Fibroblast of skin of back (primary cell): ENCODE data around the gene TSSK6.

Experiments used
- DNase-seq: peaks from one replicate; pipeline ENCODE4 v3.0.0-alpha.2; 2013

The TSSK6 gene

DNA sequence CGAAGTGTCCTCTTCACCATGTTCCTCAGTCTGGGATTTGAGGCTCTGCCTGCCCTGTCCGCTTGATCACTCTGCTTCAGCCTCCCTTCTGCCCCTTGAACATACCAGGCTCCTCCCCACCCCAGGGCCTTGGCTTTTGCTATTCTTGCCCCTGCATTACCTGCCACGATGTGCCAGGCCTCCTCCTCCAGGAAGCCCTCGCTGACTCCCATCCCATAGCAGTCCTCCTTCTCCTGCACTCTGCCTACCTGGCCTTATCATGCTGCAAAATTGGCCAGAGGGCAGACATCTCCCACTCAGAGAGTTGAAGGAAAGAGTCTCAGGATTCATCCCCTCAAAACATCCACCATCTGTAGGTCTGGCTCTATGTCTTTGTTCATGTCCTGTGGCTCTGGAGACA, 15.5 kb upstream of the TSSK6 start:
- DNase-seq = no peak

DNA sequence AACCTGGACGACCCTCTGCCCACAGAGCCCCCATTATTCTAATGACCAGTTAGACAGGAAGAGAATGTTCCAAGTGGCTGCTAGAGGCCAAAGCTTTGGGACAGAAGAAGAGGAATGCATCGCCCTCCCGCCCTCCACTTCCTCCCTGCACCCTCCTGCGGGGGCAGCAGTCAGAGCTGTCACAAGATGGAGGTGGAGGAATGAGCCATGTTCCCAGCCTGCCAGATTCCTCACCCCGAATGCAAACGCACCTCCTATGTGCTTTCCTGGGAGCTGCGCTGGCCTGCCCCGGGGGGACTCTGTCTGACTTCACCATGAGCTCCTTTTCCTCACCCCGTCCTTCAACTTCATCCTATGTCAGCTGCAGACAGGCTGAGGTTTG, 15.1 kb upstream of the TSSK6 start:
- DNase-seq = no peak

- no peak for DNase-seq
These were observed 14.6 kb upstream of the TSSK6 start for GRCh38 chr19:19529783-19530422.

DNA sequence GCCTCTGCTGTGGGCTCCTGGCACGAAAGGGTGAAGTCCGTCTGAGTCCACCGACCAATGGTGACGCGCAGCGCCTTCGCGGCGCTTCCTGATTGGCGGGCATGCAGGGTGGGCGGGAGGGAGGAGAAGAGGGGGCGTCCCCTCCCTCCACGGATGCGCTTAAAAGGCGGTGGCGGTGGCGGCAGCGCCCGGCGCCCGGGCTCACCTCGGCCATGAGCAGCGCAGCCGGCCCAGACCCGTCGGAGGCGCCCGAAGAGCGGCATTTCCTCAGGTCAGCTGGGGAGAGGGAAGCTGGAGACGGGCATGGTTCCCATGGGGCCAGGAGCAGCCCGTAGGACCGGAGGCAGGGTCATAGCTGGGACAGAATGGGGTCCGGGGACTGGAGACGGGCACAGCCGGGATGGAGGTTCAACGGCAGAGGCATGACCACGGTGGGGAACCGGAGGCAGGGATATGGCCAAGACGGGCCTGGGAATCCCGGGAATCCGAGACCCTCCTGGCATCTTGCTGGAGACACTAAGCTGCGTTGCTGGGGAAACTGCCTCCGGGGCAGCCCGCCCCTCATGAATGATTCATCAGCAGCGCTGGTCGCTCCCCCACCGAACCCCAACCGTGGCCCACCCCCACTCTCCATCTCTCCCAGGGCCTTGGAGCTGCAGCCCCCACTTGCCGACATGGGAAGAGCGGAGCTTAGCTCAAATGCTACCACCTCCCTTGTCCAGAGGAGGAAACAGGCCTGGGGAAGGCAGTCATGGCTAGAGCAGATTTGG, 13.6 kb upstream of the TSSK6 start, which contains the start of gene YJEFN3:
Gene YJEFN3 (plus strand): TSS at position 191 of the 770 bp plus-strand sequence. CDS start 22 bp downstream, at position 213.
- DNase-seq = peak; percentile 37

DNA sequence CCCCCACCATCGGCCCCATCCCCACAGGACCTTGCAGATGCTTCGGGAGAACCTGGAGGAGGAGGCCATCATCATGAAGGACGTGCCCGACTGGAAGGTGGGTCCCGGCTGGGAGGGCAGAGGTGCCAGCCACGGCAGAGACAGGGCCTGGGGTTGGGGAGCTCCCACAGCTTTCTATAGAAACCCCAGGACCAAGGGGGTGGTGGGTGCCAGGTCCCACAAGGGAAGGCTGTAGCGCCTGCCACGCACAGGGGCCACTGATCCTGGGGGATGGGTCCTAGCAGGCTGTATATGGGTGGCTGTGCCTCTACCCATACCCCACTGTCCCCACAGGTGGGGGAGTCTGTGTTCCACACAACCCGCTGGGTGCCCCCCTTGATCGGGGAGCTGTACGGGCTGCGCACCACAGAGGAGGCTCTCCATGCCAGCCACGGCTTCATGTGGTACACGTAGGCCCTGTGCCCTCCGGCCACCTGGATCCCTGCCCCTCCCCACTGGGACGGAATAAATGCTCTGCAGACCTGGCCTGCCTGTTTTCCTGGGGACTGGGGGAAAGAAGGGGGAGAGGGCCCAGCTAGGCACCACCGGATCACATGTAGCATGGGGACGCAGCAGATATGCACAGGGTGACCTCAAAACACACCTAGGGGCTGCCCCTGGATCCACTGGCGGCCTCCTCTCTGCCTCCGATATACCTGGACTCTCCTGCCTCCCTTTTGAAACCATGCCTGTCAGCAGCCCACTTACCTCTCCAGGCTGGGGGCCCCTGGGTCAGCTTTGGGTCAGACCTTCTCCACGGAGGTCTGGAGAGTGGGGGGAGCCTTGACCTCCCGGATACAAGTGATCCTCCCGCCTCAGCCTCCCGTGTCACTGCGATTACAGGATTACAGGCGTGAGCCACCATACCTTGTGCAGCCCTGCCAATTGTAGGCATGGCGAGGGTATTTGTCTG, 12.6 kb upstream of the TSSK6 start:
- DNase-seq = no peak

GRCh38 chr19:19527371-19527656, 12.0 kb upstream of the TSSK6 start:
- DNase-seq = no peak

DNA sequence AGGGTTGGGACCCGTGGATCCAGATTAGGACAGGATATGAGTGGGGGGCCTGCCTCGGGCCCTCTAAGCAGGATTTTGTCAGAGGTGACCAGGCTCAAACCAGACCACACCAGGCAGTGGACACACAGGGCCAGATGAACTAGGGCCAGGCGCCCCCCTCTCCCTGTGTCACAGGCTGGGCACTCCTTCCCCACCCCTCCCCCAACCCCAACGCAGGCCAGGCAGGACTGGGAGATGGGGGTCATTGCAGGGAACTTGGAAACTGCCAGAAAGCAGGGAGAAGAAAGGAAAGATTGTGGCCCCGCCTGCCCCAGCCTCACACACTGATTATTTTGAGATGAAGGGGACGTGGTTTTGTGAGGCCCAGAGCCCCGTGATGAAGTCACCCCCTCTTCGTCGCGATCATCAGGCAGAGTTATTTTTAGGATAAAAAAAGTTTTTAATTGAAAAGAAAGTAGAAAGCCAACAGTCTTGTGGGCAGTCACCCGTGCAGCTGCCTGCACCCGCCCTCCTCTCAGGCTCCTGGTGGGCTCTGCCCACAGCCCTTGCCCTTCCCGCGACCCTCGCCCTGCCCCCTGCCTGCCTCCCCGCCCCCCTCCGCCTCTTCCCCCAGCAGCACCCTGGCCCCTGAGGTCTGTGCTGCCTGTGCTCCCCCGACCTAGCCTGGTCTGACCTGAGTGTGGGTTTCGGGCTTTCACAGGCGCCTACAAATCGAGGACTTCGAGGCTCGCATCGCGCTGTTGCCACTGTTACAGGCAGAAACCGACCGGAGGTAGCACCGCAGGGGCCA, 11.4 kb upstream of the TSSK6 start:
- no peak for DNase-seq

DNA sequence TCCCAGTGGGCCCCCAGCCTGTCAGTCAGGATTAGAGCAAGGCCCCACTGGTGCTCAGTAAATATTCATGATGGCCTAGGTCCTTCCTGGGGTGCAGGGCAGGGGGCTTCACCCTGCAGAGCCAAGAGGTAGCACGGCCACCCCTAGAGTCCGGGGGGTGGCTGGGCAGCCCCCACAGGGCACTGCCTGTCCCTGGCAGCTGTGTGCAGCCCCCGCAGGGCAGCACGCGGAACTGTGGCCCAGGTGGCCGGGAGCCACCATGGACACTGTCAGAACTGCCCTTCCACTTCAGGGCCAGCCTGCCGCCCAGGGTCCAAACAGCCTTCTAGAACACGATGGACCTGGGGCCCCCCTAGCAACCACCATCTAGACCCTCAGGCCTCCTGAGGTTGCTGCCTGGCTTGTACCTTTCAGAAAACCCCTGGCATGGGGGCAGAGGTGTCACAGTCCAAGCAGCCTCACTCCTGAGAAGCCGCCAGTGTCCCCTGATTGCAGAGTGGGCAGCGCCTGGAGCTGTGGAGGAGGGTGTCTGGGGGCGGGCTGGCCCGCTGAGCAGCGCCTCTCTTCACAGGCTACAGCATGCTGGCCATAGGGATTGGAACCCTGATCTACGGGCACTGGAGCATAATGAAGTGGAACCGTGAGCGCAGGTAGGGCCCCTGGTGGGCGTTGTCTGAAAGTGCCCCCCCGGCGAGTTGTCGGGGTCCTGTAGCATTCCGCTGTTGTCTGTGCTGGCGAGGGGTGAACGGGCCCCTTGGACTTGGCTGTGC, 10.4 kb upstream of the TSSK6 start:
- DNase-seq = no peak

- no peak for DNase-seq
These were observed 8.7 kb upstream of the TSSK6 start for GRCh38 chr19:19524053-19524452.

- DNase-seq = no peak
These were observed 7.8 kb upstream of the TSSK6 start for GRCh38 chr19:19523177-19523576.

- no peak for DNase-seq
These were observed 5.6 kb upstream of the TSSK6 start for GRCh38 chr19:19520989-19521388.

DNA sequence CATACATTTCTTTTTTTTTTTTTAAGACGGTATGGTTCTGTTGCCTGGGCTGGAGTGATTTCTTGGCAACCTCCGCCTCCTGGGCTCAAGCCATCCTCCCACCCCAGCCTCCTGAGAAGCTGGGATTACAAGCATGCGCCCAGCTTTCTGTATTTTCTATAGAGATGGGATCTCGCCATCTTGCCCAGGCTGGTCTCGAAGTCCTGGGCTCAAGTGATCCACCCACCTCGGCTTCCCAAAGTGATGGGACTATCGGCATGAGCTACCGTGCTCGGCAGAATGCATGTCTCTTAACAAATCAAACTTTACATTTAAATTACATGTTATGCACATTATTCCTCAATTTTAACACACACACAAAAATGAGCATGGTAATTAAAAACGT, 1.9 kb upstream of the TSSK6 start:
- no peak for DNase-seq

DNA sequence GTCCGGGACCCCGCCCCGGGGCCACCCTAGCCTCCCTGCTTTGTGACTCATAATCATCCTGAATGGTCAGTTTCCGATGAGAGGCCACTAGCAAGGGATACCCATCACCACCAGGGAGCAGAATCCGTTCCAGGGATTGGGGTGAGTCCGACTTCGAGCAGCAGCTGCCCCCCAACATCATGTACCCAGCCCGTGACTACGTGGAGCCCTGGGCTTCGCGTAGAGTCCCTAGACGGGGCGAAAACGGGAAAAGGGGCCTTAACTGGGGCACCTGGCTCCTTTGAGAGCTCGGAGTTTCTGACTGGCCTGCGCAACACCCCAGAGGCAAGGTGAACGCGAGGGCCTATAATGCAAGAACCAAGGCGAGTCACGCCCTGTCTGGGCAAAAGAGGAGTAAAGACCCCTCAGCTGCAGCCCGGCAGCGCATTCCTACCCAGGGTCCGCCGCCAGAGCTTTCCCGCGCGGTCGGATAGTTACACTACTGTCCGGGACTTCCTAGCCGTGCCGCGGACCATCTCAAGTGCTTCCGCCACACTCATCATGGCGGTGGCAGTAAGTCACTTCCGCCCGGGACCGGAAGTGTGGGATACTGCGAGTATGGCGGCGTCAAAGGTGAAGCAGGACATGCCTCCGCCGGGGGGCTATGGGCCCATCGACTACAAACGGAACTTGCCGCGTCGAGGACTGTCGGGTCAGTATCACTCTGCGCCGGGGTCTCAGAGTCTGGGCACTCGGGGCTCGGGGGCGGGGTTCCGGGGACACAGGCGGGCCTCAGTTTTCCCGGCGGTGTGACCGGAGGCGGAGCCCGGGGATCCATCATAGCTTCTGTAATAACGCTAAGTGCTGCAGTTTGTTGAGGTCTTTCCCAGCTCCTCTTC, 533 bp upstream of the TSSK6 start, which contains the start of gene NDUFA13:
Gene NDUFA13 (plus strand): TSS at position 584 of the 878 bp plus-strand sequence. CDS start 14 bp downstream, at position 598.
- peak; percentile 93 for DNase-seq

DNA sequence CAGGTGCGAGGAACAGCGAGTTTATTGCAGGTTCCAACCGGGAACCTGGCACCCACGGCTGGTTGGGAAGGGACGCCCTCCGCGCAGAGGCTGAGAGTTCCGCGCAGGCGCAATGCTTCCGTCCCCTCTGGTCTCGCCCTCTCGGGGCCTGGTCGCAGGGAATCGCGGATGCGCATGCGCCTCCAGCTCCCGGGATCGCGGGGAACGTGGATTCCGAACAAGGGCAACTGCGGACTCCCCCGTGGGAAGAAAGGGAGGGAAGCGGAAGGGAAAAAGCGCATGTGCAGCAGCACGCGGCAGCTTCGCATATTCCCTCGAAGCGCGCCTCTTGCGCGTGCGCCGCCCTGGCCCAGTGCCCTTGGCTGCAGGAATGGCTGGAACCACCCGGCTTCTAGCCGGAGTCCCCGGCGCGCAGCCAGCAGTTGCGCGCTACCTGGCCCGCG, 1.1 kb downstream of the TSSK6 start:
- peak; percentile 68 for DNase-seq

DNA sequence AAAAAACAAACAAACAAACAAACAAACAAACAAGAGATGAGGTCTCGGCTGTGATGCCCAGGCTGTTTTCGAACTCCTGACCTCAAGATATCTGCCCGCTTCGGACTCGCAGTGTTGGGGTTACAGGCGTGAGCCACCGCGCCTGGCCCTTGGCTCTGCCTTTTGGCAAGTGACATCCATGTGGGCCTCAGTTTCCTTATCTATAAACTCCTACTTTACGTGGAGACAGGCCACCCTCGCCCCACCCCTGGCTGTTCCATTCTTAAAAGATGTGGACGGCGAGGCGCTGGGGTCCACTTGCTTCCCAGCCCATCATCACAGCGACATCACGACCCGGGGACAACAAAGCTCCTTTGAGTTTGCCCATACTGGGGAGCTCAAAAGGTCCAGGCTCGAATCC, 1.7 kb downstream of the TSSK6 start:
- DNase-seq = no peak

- no peak for DNase-seq
These were observed 4.9 kb downstream of the TSSK6 start for GRCh38 chr19:19510432-19510831.

- no peak for DNase-seq
These were observed 7.1 kb downstream of the TSSK6 start for GRCh38 chr19:19508217-19508616.

DNA sequence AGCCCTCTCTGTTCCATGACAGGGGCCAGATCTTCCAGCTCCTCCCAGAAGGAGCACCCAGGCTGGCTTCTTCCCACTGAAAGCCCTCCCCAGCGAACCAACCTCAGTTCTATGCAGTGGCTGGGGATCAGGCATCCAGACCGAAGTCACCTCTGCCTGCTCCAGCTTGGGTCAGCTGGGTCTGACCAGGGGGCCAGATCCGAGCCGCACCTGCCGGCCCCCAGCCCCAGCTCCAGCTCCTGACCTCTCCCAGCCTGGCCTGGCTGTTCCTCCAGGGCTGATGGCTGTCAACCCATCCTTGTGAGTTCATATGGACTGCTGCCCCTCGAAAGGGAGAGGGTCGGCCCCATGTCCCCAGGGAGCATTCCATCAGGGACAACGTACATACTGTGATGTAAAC, 8.0 kb downstream of the TSSK6 start:
- DNase-seq = no peak

- DNase-seq = no peak
These were observed 8.8 kb downstream of the TSSK6 start for GRCh38 chr19:19506592-19506991.

DNA sequence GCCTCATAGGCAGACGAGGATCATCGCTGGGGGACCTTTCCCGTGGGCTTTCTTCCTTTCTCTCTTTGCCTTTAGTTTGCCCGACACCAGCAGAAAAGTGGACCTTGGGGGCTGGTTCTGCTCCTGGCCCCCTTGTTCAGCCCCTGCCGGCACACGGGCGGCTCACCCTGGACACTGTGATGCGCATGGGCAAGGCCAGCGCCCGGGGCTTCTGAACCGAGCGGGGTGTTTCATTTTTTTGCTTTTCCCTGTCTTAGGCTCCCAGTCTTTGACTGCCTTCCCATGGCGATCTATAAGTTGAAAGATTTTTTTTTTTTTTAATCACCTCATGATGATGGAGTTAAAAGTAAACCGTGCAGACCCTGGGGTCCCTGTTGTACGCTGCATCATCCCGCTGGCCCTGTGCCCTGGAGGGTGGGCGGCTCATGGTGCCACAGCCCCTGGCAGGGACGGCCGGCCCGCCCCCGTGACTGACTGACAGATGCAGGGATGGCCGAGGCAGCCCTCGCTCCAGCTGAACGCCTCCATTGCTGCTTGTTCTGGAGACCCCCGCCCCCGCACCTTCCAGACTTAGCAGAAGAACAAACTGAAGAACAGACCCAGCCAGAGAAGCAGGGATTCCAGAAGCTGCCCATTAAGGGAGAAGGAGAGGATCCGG, 9.6 kb downstream of the TSSK6 start:
- no peak for DNase-seq
